Activated T-helper 2 cell treated with anti-CD3 and anti-CD28 coated beads, Interferon-gamma antibody, Interleukin-2, Interleukin-4, amounts not matched to agents 10 μg/mL and 5 μg/mL and 100 μg/mL, durations not matched to agents 14 hours and 24 hours and 36 hours (primary cell): ENCODE measurements around the gene TXNDC11. TPM values are rescaled to one million over a fixed set of nuclear protein-coding genes. Genes with fewer than 3 reads are reported as not detected.

Source experiments
- DNase-seq: peaks from one replicate; pipeline ENCODE4 v3.0.0; 2021; ENCODE audit warnings: low spot score
- H3K27ac Mint-ChIP-seq: one replicate; pipeline ENCODE4 v1.8.0; 2021; ENCODE audit warnings: mixed read lengths
- H3K27me3 Mint-ChIP-seq: one replicate; pipeline ENCODE4 v1.8.0; 2021; ENCODE audit warnings: low read depth, mixed read lengths
- H3K36me3 Mint-ChIP-seq: one replicate; pipeline ENCODE4 v1.8.0; 2021; ENCODE audit warnings: low read depth, mixed read lengths
- H3K4me1 Mint-ChIP-seq: one replicate; pipeline ENCODE4 v1.8.0; 2021; ENCODE audit warnings: low read depth, mixed read lengths
- H3K4me3 Mint-ChIP-seq: one replicate; pipeline ENCODE4 v1.8.0; 2021; ENCODE audit warnings: low read depth, mild to moderate bottlenecking, moderate library complexity, mixed read lengths
- H3K9me3 Mint-ChIP-seq: one replicate; pipeline ENCODE4 v1.8.0; 2021; ENCODE audit warnings: mixed read lengths
- intact Hi-C: fragments of 100-400 bp; cut with micrococcal nuclease; formaldehyde crosslinking; loops from one replicate; pipeline ENCODE4 v1.15.1; 2023
- total RNA-seq: library from RNA; stranded (reverse); gene quantifications from 2 replicates; pipeline ENCODE4 v1.2.3, GENCODE V29; 2022

Gene TXNDC11
- total RNA-seq, 1 donor from 2014 or later: 53.0 TPM

- Mint-ChIP-seq H3K4me1 (peaks cover 10% of the 10 kb centered on the region), H3K27ac (no peak overlapping the region), H3K27me3 (peaks cover 10% of the 10 kb centered on the region), H3K9me3 (no peaks in the 10 kb centered on the region), H3K36me3 (no peaks in the 10 kb centered on the region), H3K4me3 (no peak overlapping the region)
- DNase-seq: no peak
- intact Hi-C loops: loop anchor here (5.0 kb wide), 1 partner anchor 57 kb away; no protein-coding TSS in a partner anchor
Observed at GRCh38 chr16:11639008-11639562, 103.6 kb downstream of the TXNDC11 start.

GRCh38 chr16:11638140-11638539 is 104.5 kb downstream of the TXNDC11 start:
- no peak for DNase-seq
- Mint-ChIP-seq H3K27me3 (peaks cover 7% of the 10 kb centered on the region), H3K4me1 (peaks cover 12% of the 10 kb centered on the region), H3K4me3 (no peak overlapping the region), H3K9me3 (no peaks in the 10 kb centered on the region), H3K36me3 (no peaks in the 10 kb centered on the region), H3K27ac (no peak overlapping the region)
- intact Hi-C loops: loop anchor here (5.0 kb wide), 1 partner anchor 56 kb away; no protein-coding TSS in a partner anchor

GRCh38 chr16:11637320-11637719 is 105.3 kb downstream of the TXNDC11 start:
- no peak for DNase-seq
- H3K4me1 Mint-ChIP-seq: peaks cover 10% of the 10 kb centered on the region
- H3K4me3 Mint-ChIP-seq: no peak overlapping the region
- H3K27me3 Mint-ChIP-seq: peaks cover 7% of the 10 kb centered on the region
- no peaks in the 10 kb centered on the region for H3K36me3 Mint-ChIP-seq
- no peak overlapping the region for H3K27ac Mint-ChIP-seq
- no peaks in the 10 kb centered on the region for H3K9me3 Mint-ChIP-seq
- intact Hi-C loops: loop anchor here (5.0 kb wide), 1 partner anchor 55 kb away; no protein-coding TSS in a partner anchor

- H3K4me1 Mint-ChIP-seq: peaks cover 10% of the 10 kb centered on the region
- no peak for DNase-seq
- H3K27ac Mint-ChIP-seq: no peak overlapping the region
- H3K36me3 Mint-ChIP-seq: no peaks in the 10 kb centered on the region
- H3K9me3 Mint-ChIP-seq: no peaks in the 10 kb centered on the region
- no peak overlapping the region for H3K4me3 Mint-ChIP-seq
- intact Hi-C loops: loop anchor here (5.0 kb wide), 1 partner anchor 54 kb away; no protein-coding TSS in a partner anchor
- H3K27me3 Mint-ChIP-seq: peaks cover 7% of the 10 kb centered on the region
Observed at GRCh38 chr16:11636172-11636721, 106.4 kb downstream of the TXNDC11 start.

GRCh38 chr16:11635679-11636171 is 106.9 kb downstream of the TXNDC11 start:
- no peak for DNase-seq
- H3K4me3 Mint-ChIP-seq: no peak overlapping the region
- H3K36me3 Mint-ChIP-seq: no peaks in the 10 kb centered on the region
- intact Hi-C loops: loop anchor here (5.0 kb wide), 1 partner anchor 53 kb away; no protein-coding TSS in a partner anchor
- no peaks in the 10 kb centered on the region for H3K9me3 Mint-ChIP-seq
- H3K27ac Mint-ChIP-seq: no peak overlapping the region
- H3K4me1 Mint-ChIP-seq: peaks cover 7% of the 10 kb centered on the region
- peaks cover 7% of the 10 kb centered on the region for H3K27me3 Mint-ChIP-seq

GRCh38 chr16:11635113-11635652 is 107.5 kb downstream of the TXNDC11 start:
- Mint-ChIP-seq H3K27me3 (peaks cover 7% of the 10 kb centered on the region), H3K4me3 (no peak overlapping the region), H3K9me3 (no peaks in the 10 kb centered on the region), H3K36me3 (no peaks in the 10 kb centered on the region), H3K4me1 (peaks cover 5% of the 10 kb centered on the region), H3K27ac (no peak overlapping the region)
- intact Hi-C loops: loop anchor here (5.0 kb wide), 1 partner anchor 53 kb away; no protein-coding TSS in a partner anchor
- no peak for DNase-seq

- no peak for DNase-seq
- Mint-ChIP-seq H3K36me3 (no peaks in the 10 kb centered on the region), H3K27me3 (peaks cover 7% of the 10 kb centered on the region), H3K9me3 (no peaks in the 10 kb centered on the region), H3K4me1 (peaks cover 5% of the 10 kb centered on the region), H3K27ac (no peak overlapping the region), H3K4me3 (no peak overlapping the region)
- intact Hi-C loops: no loop called here
Observed at GRCh38 chr16:11634312-11634711, 108.3 kb downstream of the TXNDC11 start.

- Mint-ChIP-seq H3K9me3 (no peaks in the 10 kb centered on the region), H3K27me3 (peaks cover 7% of the 10 kb centered on the region), H3K4me1 (peaks cover 10% of the 10 kb centered on the region), H3K4me3 (no peak overlapping the region), H3K27ac (no peak overlapping the region), H3K36me3 (no peaks in the 10 kb centered on the region)
- intact Hi-C loops: no loop called here
- DNase-seq: no peak
Observed at GRCh38 chr16:11633113-11633512, 109.5 kb downstream of the TXNDC11 start.

GRCh38 chr16:11632455-11632939 is 110.2 kb downstream of the TXNDC11 start:
- intact Hi-C loops: no loop called here
- Mint-ChIP-seq H3K4me1 (peaks cover 12% of the 10 kb centered on the region), H3K27me3 (peaks cover 7% of the 10 kb centered on the region), H3K36me3 (no peaks in the 10 kb centered on the region), H3K27ac (no peak overlapping the region), H3K4me3 (no peak overlapping the region), H3K9me3 (no peaks in the 10 kb centered on the region)
- no peak for DNase-seq

- no peak overlapping the region for H3K4me3 Mint-ChIP-seq
- DNase-seq: no peak
- no peaks in the 10 kb centered on the region for H3K9me3 Mint-ChIP-seq
- H3K27ac Mint-ChIP-seq: no peak overlapping the region
- peaks cover 12% of the 10 kb centered on the region for H3K4me1 Mint-ChIP-seq
- no peaks in the 10 kb centered on the region for H3K36me3 Mint-ChIP-seq
- intact Hi-C loops: no loop called here
- peaks cover 7% of the 10 kb centered on the region for H3K27me3 Mint-ChIP-seq
Observed at GRCh38 chr16:11631214-11631613, 111.4 kb downstream of the TXNDC11 start.

- no peak overlapping the region for H3K27ac Mint-ChIP-seq
- H3K36me3 Mint-ChIP-seq: no peaks in the 10 kb centered on the region
- peaks cover 2% of the 10 kb centered on the region for H3K27me3 Mint-ChIP-seq
- H3K4me1 Mint-ChIP-seq: peaks cover 9% of the 10 kb centered on the region
- intact Hi-C loops: no loop called here
- H3K4me3 Mint-ChIP-seq: no peak overlapping the region
- H3K9me3 Mint-ChIP-seq: no peaks in the 10 kb centered on the region
- no peak for DNase-seq
Observed at GRCh38 chr16:11630768-11631056, 111.9 kb downstream of the TXNDC11 start.

GRCh38 chr16:11630046-11630767 is 112.5 kb downstream of the TXNDC11 start:
- DNase-seq: no peak
- Mint-ChIP-seq H3K4me1 (peaks cover 13% of the 10 kb centered on the region), H3K27ac (no peak overlapping the region), H3K27me3 (peaks cover 2% of the 10 kb centered on the region), H3K9me3 (no peaks in the 10 kb centered on the region), H3K36me3 (no peaks in the 10 kb centered on the region), H3K4me3 (no peak overlapping the region)
- intact Hi-C loops: no loop called here
